B cell (primary cell): ENCODE measurements around the gene JARID2. TPM values are rescaled to one million over a fixed set of nuclear protein-coding genes. Genes with fewer than 3 reads are reported as not detected.

Experiments
- ATAC-seq: fragments of 200-7000 bp; cut with Tn5 transposase; one replicate; pipeline ENCODE4 v1.10.0; 2021; ENCODE audit warnings: low read depth, mild to moderate bottlenecking, moderate number of reproducible peaks, moderate library complexity
- CTCF ChIA-PET: fragments of 350-600 bp; sonication (Branson Sonifier 250); formaldehyde crosslinking; loops from one replicate; lab custom pipeline; 2021; ENCODE audit warnings: antibody characterized with exemption, inconsistent platforms; lab: Charles Lee
- POLR2A ChIA-PET: fragments of 350-600 bp; sonication (Branson Sonifier 250); formaldehyde crosslinking; loops from one replicate; lab custom pipeline; 2021; ENCODE audit warnings: antibody characterized with exemption; lab: Charles Lee
- DNase-seq: peaks from one replicate; pipeline ENCODE4 v3.0.0; 2013
- H2AFZ ChIP-seq: 2 replicates; pipeline ENCODE4 v1.6.1; 2012; ENCODE audit warnings: mild to moderate bottlenecking, low read depth, low read length; ENCODE audit not compliant: insufficient read depth, poor library complexity, severe bottlenecking
- H3K27ac ChIP-seq, 2 donors: 1 replicate in 1 of 2; 2 replicates in 1 of 2; pipeline ENCODE4 v1.5.1; 2012 to 2013; ENCODE audit warnings: low read length in 2 of 2, mild to moderate bottlenecking in 2 of 2, moderate library complexity in 1 of 2
- H3K27me3 ChIP-seq, 4 experiments: fragments of 200-600 bp in 1 of 4; sonication (generic) in 1 of 4; replicated peaks in 1 of 4; 1 replicate in 2 of 4; 2 replicates in 2 of 4; pipeline versions ENCODE4 v1.6.1 to v1.7.0; 2013 to 2016; ENCODE audit warnings: low read length in 3 of 4, mild to moderate bottlenecking in 2 of 4, mixed read lengths in 1 of 4, moderate library complexity in 1 of 4; ENCODE audit not compliant: insufficient read depth in 4 of 4, control insufficient read depth in 3 of 4; ENCODE audit errors: control extremely low read depth in 1 of 4
- H3K36me3 ChIP-seq, 2 experiments: replicated peaks in 1 of 2; 1 replicate in 1 of 2; 2 replicates in 1 of 2; pipeline versions ENCODE4 v1.6.1 to v1.7.1; 2013; ENCODE audit warnings: low read length in 1 of 2; ENCODE audit not compliant: insufficient read depth in 2 of 2, control insufficient read depth in 1 of 2; ENCODE audit errors: control extremely low read depth in 1 of 2, extremely low read depth in 1 of 2
- H3K4me1 ChIP-seq, 2 donors: fragments of 200-600 bp in 1 of 2; sonication (generic) in 1 of 2; 1 replicate in 1 of 2; 2 replicates in 1 of 2; pipeline versions ENCODE4 v1.5.1 to v1.6.1; 2013 to 2017; ENCODE audit warnings: low read length in 2 of 2; ENCODE audit not compliant: control insufficient read depth in 2 of 2, insufficient read depth in 2 of 2
- H3K4me2 ChIP-seq: replicated peaks from 2 replicates; pipeline ENCODE3; 2012; ENCODE audit warnings: mild to moderate bottlenecking, low read depth, low read length; ENCODE audit not compliant: poor library complexity, severe bottlenecking
- H3K4me3 ChIP-seq, 5 experiments: fragments of 200-600 bp in 1 of 5; sonication (generic) in 1 of 5; 1 replicate in 3 of 5; 2 replicates in 2 of 5; pipeline versions ENCODE4 v1.5.1 to v1.7.0; 2011 to 2016; ENCODE audit warnings: low read length in 4 of 5, mild to moderate bottlenecking in 4 of 5, low read depth in 2 of 5, control low read depth in 1 of 5, moderate library complexity in 1 of 5; ENCODE audit not compliant: insufficient read depth in 1 of 5; ENCODE audit errors: control extremely low read depth in 1 of 5, extremely low read depth in 1 of 5
- H3K79me2 ChIP-seq: fragments of 200-600 bp; sonication (generic); one replicate; pipeline ENCODE4 v1.6.0; 2016; ENCODE audit warnings: low read length; ENCODE audit not compliant: control insufficient read depth, insufficient read depth
- H3K9ac ChIP-seq: fragments of 200-600 bp; sonication (generic); 2 replicates; pipeline ENCODE4 v1.6.1; 2017; ENCODE audit warnings: mild to moderate bottlenecking, low read length, moderate library complexity
- H3K9me3 ChIP-seq, 3 donors: one replicate each; pipeline versions ENCODE4 v1.6.1 to v1.7.1; 2013; ENCODE audit warnings: low read length in 2 of 3; ENCODE audit not compliant: control insufficient read depth in 2 of 3, insufficient read depth in 1 of 3; ENCODE audit errors: control extremely low read depth in 1 of 3
- H4K20me1 ChIP-seq: 2 replicates; pipeline ENCODE4 v1.6.0; 2012; ENCODE audit warnings: mild to moderate bottlenecking, low read length; ENCODE audit not compliant: insufficient read depth, control insufficient read depth, poor library complexity, severe bottlenecking
- H3K27ac Mint-ChIP-seq: one replicate; pipeline ENCODE4 v1.8.0; 2021; ENCODE audit warnings: mixed read lengths
- H3K27me3 Mint-ChIP-seq: one replicate; pipeline ENCODE4 v1.8.0; 2021; ENCODE audit warnings: mixed read lengths
- H3K4me1 Mint-ChIP-seq: one replicate; pipeline ENCODE4 v1.8.0; 2021; ENCODE audit warnings: mixed read lengths
- H3K4me3 Mint-ChIP-seq: one replicate; pipeline ENCODE4 v1.8.0; 2021; ENCODE audit warnings: mixed read lengths
- H3K9me3 Mint-ChIP-seq: one replicate; pipeline ENCODE4 v1.8.0; 2022; ENCODE audit warnings: mixed read lengths; ENCODE audit not compliant: insufficient read depth
- EZH2 ChIP-seq: IDR thresholded peaks from 2 replicates; pipeline ENCODE4 v1.6.1; 2012; ENCODE audit warnings: borderline replicate concordance, low read depth, mild to moderate bottlenecking, moderate library complexity, low read length; ENCODE audit not compliant: insufficient read depth, poor library complexity, severe bottlenecking
- WGBS: methylation state at CpG from one replicate; pipeline ENCODE4 v1.1.5; 2013; ENCODE audit warnings: missing lambda C conversion rate; ENCODE audit not compliant: insufficient coverage; 5-methylcytosine and 5-hydroxymethylcytosine counted together
- intact Hi-C: fragments of 100-400 bp; cut with micrococcal nuclease; formaldehyde crosslinking; loops from one replicate; pipeline ENCODE4 v1.10.0; 2022
- polyA plus RNA-seq: library from polyadenylated mRNA; depleted of rRNA; stranded (reverse); fragments of >200 nt; gene quantifications from 2 replicates; pipeline ENCODE4 v1.2.3, GENCODE V29; 2012
- total RNA-seq, 2 donors: library from RNA; stranded (reverse); fragments of 120-200 nt in 1 of 2; gene quantifications; 1 replicate in 1 of 2; 2 replicates in 1 of 2; pipeline versions ENCODE4 v1.2.3 to v1.2.4, GENCODE V29; 2013 to 2022
- TF ChIP-seq, protein P1 (sequence below): fragments of 200-600 bp; IDR thresholded peaks from one replicate; pipeline ENCODE4 v1.8.0; 2022; ENCODE audit warnings: antibody characterized with exemption, mild to moderate bottlenecking

Gene JARID2
- total and polyA plus RNA-seq, 2 donors (not counting 1 experiment from before 2014, with no cell fraction given), result 11.0 to 58.1 TPM

DNA sequence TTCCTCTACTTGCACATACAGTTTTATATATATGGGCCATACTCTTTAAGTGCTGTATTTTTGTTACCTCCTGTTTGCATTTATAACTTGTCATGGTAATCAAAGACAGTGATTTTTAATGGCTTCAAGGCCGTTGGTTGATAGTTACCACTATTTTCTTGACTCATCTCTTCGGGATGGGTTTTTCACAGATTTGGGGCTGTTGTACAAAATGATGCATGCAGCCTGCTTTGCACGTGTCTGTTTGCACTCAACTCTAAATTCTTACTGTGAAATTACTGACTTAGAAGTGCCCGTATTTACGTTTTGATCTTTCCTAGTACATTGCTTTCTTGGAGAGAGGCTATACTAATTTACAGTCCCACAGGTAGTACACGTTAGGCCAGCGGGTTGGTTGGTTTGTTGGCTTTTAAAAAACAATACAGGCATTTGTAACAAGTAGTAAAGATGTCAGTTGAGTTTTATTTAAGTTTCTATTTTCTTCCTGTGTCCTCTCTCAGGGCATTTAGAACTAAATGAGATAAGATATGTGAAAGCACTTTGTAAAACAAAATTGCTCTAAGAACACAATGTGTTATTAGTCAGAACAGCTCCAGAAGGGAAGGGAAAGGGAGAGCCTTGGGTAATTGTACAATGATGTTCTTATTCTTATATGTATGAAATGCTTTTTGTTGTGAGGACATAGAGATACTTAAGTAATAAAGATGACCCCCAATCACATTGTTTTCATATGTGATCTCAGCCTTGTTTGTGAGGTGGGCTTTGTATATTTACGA, 11.7 kb downstream of the JARID2 start:
- TF ChIP-seq, protein P1, sequence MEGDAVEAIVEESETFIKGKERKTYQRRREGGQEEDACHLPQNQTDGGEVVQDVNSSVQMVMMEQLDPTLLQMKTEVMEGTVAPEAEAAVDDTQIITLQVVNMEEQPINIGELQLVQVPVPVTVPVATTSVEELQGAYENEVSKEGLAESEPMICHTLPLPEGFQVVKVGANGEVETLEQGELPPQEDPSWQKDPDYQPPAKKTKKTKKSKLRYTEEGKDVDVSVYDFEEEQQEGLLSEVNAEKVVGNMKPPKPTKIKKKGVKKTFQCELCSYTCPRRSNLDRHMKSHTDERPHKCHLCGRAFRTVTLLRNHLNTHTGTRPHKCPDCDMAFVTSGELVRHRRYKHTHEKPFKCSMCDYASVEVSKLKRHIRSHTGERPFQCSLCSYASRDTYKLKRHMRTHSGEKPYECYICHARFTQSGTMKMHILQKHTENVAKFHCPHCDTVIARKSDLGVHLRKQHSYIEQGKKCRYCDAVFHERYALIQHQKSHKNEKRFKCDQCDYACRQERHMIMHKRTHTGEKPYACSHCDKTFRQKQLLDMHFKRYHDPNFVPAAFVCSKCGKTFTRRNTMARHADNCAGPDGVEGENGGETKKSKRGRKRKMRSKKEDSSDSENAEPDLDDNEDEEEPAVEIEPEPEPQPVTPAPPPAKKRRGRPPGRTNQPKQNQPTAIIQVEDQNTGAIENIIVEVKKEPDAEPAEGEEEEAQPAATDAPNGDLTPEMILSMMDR, result no peak
- no peak for TF ChIP-seq EZH2
- no peak overlapping the region for H3K9ac ChIP-seq
- peaks cover 58 to 70% of the 10 kb centered on the region in 2 donors for H3K4me1 ChIP-seq
- no peak overlapping the region for H2AFZ ChIP-seq
- ChIA-PET POLR2A (no interaction called here), CTCF (no interaction called here)
- no peaks in the 10 kb centered on the region for H3K27me3 ChIP-seq
- no peaks in the 10 kb centered on the region for H3K9me3 ChIP-seq
- H3K4me2 ChIP-seq, result no peak overlapping the region
- no peak for DNase-seq
- no peak overlapping the region for H3K4me3 Mint-ChIP-seq
- no peak overlapping the region for H3K27ac Mint-ChIP-seq
- H3K4me1 Mint-ChIP-seq, result peaks cover 88% of the 10 kb centered on the region
- peaks cover 38% of the 10 kb centered on the region for H4K20me1 ChIP-seq
- 100% methylated on average over 1 of the region's 8 CpGs for WGBS
- no peak for ATAC-seq
- H3K36me3 ChIP-seq, result no peaks in the 10 kb centered on the region
- H3K4me3 ChIP-seq, result no peak overlapping the region
- H3K27me3 Mint-ChIP-seq, result no peaks in the 10 kb centered on the region
- H3K79me2 ChIP-seq, result peaks cover 97% of the 10 kb centered on the region
- no peak overlapping the region for H3K27ac ChIP-seq
- intact Hi-C loops, result no loop called here
- no peaks in the 10 kb centered on the region for H3K9me3 Mint-ChIP-seq

DNA sequence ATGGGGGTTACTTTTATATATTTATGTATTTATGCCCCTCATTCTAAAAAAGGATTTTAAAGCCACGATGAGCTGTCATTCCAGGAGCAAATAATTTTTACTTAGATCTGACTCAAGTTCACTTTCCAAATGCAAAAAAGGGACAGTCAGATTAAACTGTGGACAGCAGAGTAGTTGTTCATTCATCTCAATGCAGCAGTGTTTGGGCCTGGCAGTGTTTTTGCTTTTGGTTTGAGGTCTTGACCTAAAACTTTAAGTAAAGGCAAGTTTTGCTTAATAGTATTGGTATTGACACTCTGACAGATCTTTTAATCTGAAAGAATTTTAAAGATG, 13.9 kb downstream of the JARID2 start:
- no CpG with 5 or more reads among the region's 1 CpG for WGBS
- ChIA-PET POLR2A (interaction anchor here (1.4 kb wide), 1 partner anchor 10 kb away, joined by 4 read pairs; no protein-coding TSS in a partner anchor), CTCF (interaction anchor here (1.3 to 1.4 kb wide), 2 partner anchors 10 to 185 kb away, joined by 3 to 8 read pairs; no protein-coding TSS in a partner anchor)
- intact Hi-C loops, result no loop called here
- DNase-seq, result no peak
- no peak overlapping the region for H3K4me2 ChIP-seq
- Mint-ChIP-seq H3K27me3 (no peaks in the 10 kb centered on the region), H3K4me3 (no peak overlapping the region), H3K9me3 (no peaks in the 10 kb centered on the region), H3K27ac (no peak overlapping the region), H3K4me1 (peaks cover 85% of the 10 kb centered on the region)
- H3K4me3 ChIP-seq, result no peak overlapping the region
- TF ChIP-seq, protein P1, result no peak
- no peak for TF ChIP-seq EZH2
- H2AFZ ChIP-seq, result no peak overlapping the region
- H3K9me3 ChIP-seq, result no peaks in the 10 kb centered on the region
- peaks cover 58% of the 10 kb centered on the region for H4K20me1 ChIP-seq
- H3K36me3 ChIP-seq, result no peaks in the 10 kb centered on the region
- no peaks in the 10 kb centered on the region for H3K27me3 ChIP-seq
- H3K79me2 ChIP-seq, result peaks cover 99% of the 10 kb centered on the region
- H3K4me1 ChIP-seq, result peaks cover 55 to 68% of the 10 kb centered on the region in 2 donors
- peak overlapping the region in 1 of 2 donors; percentile 14 for H3K27ac ChIP-seq
- H3K9ac ChIP-seq, result no peak overlapping the region
- no peak for ATAC-seq
